Neuron (in vitro differentiated cells): ENCODE data around the gene DPP7.

Source experiments
- H2AFZ ChIP-seq: one replicate; pipeline ENCODE4 v1.6.1; 2013; ENCODE audit warnings: low read depth, mild to moderate bottlenecking, inconsistent platforms, low read length, moderate library complexity
- H3K27me3 ChIP-seq: one replicate; pipeline ENCODE4 v1.6.1; 2013; ENCODE audit warnings: low read length; ENCODE audit not compliant: insufficient read depth
- H3K36me3 ChIP-seq: one replicate; pipeline ENCODE4 v1.6.1; 2013; ENCODE audit warnings: low read length; ENCODE audit not compliant: insufficient read depth
- H3K4me1 ChIP-seq: one replicate; pipeline ENCODE4 v1.6.1; 2013; ENCODE audit warnings: low read length; ENCODE audit not compliant: insufficient read depth
- H3K4me3 ChIP-seq: 2 replicates; pipeline ENCODE4 v1.5.1; 2013; ENCODE audit warnings: mild to moderate bottlenecking, low read length, moderate library complexity
- H3K9me3 ChIP-seq: one replicate; pipeline ENCODE4 v1.6.1; 2013; ENCODE audit warnings: low read length

Gene DPP7

DNA sequence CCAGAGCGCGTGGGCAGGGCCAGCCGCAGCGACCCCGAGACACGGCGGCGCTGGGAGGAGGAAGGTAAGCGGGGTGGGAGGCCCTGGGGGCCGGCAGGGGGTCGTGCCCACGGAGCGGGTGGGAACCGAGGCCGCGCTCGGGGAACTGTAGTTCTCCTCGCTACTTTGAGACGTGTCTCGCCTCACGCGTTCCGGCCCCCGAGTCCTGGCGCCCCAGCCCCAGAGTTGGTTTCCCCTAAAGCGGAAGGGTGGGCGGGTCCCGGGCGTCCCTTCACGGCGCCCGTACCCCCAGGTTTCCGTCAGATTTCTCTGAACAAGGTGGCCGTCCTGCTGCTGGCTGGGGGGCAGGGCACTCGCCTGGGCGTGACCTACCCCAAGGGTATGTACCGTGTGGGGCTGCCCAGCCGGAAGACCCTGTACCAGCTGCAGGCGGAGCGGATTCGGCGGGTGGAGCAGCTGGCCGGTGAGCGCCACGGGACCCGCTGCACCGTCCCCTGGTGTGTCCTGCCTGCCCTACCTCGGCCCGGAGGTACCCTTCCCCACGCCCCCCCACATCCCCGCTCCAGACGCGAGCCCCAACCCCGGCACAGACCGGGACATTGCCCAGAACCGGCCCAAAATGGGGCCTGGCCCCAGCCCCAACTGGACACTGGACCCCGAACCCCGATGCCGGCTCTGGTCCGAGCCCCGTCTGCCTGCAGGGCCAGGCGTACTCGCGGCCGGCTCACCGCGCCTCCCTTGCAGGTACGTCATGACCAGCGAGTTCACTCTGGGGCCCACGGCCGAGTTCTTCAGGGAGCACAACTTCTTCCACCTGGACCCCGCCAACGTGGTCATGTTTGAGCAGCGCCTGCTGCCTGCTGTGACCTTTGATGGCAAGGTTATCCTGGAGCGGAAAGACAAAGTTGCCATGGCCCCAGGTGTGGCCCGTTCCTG lies 36.5 kb downstream of the DPP7 start:
- H3K4me1 ChIP-seq = peaks cover 6% of the 10 kb centered on the region
- H3K4me3 ChIP-seq = peak overlapping the region; percentile 27
- H2AFZ ChIP-seq = no peak overlapping the region
- H3K9me3 ChIP-seq = no peaks in the 10 kb centered on the region
- H3K27me3 ChIP-seq = peaks cover 82% of the 10 kb centered on the region
- no peaks in the 10 kb centered on the region for H3K36me3 ChIP-seq

DNA sequence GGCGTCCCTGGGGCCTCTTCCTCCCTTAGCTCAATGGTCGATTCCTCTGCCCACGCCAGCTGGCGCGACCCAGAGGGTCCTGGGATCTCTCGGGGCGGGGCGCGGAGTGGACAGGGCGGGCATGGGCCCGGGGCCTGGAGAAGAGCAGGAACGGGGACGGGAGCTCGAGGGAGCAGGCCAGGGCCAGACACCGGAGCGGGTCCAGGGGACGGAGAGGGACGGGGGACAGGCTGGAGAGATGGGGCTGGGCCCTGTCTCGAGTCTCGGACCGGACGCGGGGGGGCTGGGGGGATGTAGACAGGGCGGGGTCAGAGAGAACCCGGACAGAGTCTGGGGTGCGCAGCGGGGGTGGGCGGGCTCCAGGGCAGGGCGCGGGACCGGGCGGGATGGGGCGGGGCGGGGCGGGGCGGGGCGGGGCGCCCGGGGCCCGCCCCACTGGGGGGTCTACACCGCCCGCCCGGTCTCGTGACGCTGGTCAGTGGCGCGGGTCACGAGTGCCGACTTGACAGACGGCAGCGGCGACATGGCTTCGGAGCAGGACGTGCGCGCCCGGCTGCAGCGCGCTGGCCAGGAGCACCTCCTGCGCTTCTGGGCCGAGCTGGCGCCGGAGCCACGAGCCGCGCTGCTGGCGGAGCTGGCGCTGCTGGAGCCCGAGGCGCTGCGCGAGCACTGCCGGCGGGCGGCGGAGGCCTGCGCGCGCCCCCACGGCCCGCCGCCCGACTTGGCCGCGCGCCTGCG lies 37.4 kb downstream of the DPP7 start, which contains the start of gene UAP1L1:
Gene UAP1L1, plus strand, starts transcription at position 508 of the 738 bp plus-strand sequence. Its CDS starts 16 bp downstream, at position 524.
- peaks cover 6% of the 10 kb centered on the region for H3K4me1 ChIP-seq
- peaks cover 73% of the 10 kb centered on the region for H3K27me3 ChIP-seq
- H3K9me3 ChIP-seq = no peaks in the 10 kb centered on the region
- H2AFZ ChIP-seq = no peak within 1 kb of the TSS
- H3K36me3 ChIP-seq = no peaks in the 10 kb centered on the region
- H3K4me3 ChIP-seq = peak within 1 kb of the TSS; percentile 27

DNA sequence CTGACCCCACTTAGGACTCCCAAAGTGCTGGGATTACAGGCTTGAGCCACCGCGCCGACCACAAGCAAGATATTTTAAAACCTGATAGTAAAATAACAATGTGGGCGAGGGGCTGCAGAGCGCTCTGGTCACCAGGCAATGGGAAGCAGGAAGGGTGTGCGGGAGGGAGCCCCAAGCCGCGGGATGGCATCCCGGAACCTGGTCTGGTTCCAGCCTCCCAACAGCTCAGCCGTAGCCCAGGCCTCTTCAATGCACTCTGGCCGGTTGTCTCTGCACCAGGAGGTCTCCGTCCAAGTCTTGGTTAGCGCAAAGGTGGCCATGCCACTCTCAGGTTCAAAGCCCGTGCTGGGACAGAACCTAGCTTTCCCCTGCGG lies 37.9 kb downstream of the DPP7 start:
- H2AFZ ChIP-seq = no peak overlapping the region
- H3K4me3 ChIP-seq = no peak overlapping the region
- no peaks in the 10 kb centered on the region for H3K36me3 ChIP-seq
- no peaks in the 10 kb centered on the region for H3K9me3 ChIP-seq
- H3K27me3 ChIP-seq = peaks cover 68% of the 10 kb centered on the region
- peaks cover 7% of the 10 kb centered on the region for H3K4me1 ChIP-seq

DNA sequence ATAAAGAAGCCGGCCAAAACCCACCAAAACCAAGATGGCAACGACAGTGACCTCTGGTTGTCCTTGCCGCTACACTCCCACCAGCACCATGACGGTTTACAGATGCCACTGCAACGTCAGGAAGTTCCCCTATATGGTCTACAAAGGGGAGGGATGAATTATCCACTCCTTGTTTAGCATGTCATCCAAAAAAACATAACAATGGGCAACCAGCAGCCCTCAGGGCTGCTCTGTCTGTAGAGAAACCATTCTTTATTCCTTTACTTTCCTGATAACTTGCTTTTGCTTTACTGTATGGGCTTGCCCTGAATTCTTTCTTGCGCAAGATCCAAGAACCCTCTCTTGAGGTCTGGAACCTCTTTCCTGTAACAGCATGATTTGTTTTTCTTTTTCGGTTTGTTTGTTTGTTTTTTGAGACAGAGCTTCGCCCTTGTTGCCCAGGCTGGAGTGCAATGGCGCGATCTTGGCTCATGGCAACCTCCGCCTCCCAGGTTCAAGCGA lies 39.2 kb downstream of the DPP7 start:
- H3K36me3 ChIP-seq = no peaks in the 10 kb centered on the region
- H3K4me3 ChIP-seq = no peak overlapping the region
- H3K27me3 ChIP-seq = peaks cover 59% of the 10 kb centered on the region
- no peaks in the 10 kb centered on the region for H3K9me3 ChIP-seq
- H2AFZ ChIP-seq = no peak overlapping the region
- peaks cover 17% of the 10 kb centered on the region for H3K4me1 ChIP-seq

DNA sequence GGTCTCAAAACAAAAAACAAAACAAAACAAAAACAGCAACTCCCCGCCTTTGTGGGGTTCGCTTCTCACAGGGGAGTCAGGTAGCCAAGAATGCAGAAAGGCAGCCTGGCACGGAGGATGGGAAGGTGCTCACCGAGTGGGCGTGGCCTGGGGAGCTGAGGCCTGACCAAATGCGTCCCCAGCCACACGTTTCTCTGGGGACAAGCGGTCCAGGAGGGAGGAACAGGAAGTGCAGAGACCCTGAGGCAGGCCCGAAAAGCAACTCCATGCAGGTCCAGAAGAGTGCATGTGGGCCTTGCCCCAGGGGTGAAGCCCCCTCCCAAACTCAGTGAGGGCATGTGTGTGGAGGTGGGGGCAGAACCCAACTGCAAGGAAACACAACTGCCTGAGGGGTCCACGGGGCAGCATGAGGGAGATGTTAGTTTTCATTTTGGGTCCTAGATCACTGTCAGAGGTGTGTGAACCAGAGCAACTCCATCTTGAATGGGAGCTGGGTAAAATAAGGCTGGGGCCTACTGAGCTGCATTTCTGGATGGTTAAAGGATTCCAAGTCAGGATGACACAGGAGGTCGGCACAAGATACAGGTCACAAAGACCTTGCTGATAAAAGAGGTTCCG lies 39.8 kb downstream of the DPP7 start:
- peaks cover 53% of the 10 kb centered on the region for H3K27me3 ChIP-seq
- H2AFZ ChIP-seq = no peak overlapping the region
- peaks cover 17% of the 10 kb centered on the region for H3K4me1 ChIP-seq
- no peaks in the 10 kb centered on the region for H3K36me3 ChIP-seq
- no peaks in the 10 kb centered on the region for H3K9me3 ChIP-seq
- H3K4me3 ChIP-seq = no peak overlapping the region

DNA sequence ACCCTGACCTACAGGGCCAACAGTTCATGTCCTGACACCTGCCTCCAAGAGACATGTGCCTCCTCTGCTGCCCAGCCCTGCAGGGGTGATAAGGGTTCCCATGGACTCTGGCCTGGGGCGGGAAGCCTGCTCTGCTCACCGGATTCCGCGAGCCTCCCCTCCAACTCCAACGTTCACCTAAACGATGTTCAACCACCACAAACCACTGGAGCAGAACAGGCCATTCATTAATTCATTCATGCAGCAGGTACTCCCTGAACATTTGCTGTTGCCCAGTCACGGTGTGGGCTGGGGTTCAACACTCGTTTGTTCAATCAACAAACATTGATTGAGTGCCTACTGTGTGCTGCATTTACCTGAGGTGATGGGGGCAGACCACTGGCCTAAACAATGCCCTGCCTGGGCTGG lies 40.5 kb downstream of the DPP7 start:
- H3K4me3 ChIP-seq = no peak overlapping the region
- H2AFZ ChIP-seq = no peak overlapping the region
- H3K27me3 ChIP-seq = peaks cover 46% of the 10 kb centered on the region
- no peaks in the 10 kb centered on the region for H3K9me3 ChIP-seq
- peaks cover 23% of the 10 kb centered on the region for H3K4me1 ChIP-seq
- no peaks in the 10 kb centered on the region for H3K36me3 ChIP-seq

DNA sequence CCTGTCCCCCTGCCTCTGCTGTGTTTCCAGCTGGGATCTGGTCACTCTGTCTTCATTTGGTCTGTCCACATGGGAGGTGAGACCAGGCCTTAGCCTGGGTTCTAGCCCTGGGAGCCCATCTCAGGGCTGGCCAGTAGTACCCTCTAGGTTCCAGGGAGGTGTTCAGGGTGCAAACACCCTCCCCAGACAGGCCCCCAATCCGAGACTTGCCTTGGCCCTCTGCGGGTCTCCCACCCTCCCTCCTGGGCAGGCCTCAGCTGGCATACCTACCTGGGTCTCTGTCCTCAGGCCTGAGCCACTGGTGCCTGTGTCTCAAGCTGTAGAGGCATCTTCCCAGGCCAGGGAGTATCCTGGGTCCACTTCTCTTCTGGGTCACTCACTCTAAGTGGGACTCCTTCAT lies 43.3 kb downstream of the DPP7 start:
- H3K9me3 ChIP-seq = no peaks in the 10 kb centered on the region
- no peak overlapping the region for H2AFZ ChIP-seq
- no peaks in the 10 kb centered on the region for H3K36me3 ChIP-seq
- peaks cover 21% of the 10 kb centered on the region for H3K27me3 ChIP-seq
- H3K4me1 ChIP-seq = peaks cover 22% of the 10 kb centered on the region
- peak overlapping the region; percentile 68 for H3K4me3 ChIP-seq

DNA sequence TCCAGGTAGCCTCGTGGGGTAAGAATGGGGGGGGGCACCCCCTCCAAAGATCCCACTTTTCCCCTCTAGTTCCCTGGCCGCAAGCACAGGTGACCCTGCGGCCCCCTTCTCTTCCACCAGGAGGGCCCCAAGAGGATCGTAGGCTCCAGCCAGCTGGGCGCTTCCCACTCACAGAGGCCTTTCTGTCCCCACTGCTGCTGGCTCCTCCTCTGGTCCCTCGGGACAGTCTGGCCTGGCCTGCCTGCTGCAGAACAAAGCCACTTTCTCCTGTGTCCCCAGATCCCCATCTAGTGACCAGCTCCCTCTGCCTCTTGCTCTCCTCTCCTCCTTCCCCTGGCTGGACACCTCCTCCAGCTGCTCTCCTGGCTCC lies 43.6 kb downstream of the DPP7 start:
- Histone ChIP-seq H3K9me3 (no peaks in the 10 kb centered on the region), H3K36me3 (no peaks in the 10 kb centered on the region), H3K4me1 (peaks cover 22% of the 10 kb centered on the region), H3K4me3 (peak overlapping the region; percentile 68), H2AFZ (peak overlapping the region; percentile 33), H3K27me3 (peaks cover 17% of the 10 kb centered on the region)

DNA sequence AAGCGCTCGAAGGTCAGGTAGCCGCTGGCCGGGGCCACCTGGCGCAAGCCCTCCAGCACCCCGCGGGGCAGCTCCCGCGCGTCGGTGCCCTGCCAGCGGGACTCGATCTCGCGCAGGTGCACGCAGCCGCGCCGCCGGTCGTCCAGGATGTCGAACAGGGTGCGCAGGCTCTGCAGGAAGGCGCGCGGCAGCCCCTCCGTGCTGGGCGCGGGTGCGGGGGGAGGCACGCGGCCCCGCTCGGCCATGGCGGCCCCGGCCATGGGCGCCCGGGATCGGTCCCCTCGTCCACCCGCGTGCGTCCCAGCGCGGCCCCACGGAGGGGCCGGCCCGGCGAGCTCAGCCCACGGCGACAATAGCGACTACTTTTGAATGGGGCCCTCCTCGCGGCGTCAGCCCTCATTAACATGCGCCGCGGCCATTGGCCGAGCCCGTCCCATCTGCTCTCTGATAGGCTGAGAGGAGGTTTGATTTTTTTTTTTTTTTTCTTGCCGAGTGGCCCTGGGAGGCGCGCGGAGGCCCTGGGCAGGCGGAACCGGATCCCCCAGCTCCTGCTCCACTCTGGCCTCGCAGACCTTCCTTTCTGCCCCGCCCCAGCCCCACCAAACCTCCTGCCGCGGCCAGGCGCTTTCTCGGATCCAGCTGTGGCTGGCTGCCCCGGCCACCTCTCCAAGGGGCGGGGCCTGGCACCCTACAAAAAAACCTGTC lies 44.2 kb downstream of the DPP7 start, which contains the start of gene SAPCD2:
Gene SAPCD2, minus strand, starts transcription at position 357 of the 705 bp plus-strand sequence. Its CDS starts 97 bp downstream, at position 260.
- Histone ChIP-seq H3K9me3 (no peaks in the 10 kb centered on the region), H2AFZ (peak within 1 kb of the TSS; percentile 33), H3K4me3 (peak within 1 kb of the TSS; percentile 68), H3K36me3 (peaks cover 2% of the 10 kb centered on the region), H3K27me3 (peaks cover 17% of the 10 kb centered on the region), H3K4me1 (peaks cover 22% of the 10 kb centered on the region)

DNA sequence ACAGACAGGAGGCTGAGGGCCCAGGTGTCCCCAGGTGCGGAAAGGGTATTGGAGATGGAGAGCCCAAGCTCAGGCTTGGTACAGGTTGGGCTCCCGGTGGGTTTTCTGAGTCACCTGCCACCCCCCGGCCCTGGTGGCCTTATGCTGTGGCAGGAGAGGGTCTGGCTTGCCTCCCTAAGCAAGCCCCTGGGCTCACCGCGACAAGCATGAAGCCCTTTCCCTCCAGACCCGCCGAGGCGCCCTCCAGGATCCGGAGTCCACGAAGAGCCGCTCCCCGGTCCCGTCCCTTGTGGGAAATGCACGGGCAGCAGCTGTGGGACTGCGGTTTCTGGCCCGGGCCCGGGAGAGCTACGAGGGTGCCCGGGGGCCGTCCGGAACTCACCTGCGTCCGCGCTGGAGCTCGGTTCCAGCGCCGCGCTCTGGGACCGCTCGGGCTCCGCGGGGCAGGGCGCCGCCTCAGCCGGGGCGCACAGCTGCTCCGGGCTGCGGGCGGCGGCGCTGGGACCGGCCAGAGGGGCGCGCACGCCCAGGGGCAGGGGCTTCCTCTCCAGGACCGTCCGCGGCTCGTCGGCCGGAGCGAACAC lies 44.9 kb downstream of the DPP7 start:
- Histone ChIP-seq H3K4me1 (peaks cover 22% of the 10 kb centered on the region), H3K9me3 (no peaks in the 10 kb centered on the region), H3K36me3 (peaks cover 2% of the 10 kb centered on the region), H2AFZ (peak overlapping the region; percentile 33), H3K4me3 (peak overlapping the region; percentile 68), H3K27me3 (peaks cover 10% of the 10 kb centered on the region)

DNA sequence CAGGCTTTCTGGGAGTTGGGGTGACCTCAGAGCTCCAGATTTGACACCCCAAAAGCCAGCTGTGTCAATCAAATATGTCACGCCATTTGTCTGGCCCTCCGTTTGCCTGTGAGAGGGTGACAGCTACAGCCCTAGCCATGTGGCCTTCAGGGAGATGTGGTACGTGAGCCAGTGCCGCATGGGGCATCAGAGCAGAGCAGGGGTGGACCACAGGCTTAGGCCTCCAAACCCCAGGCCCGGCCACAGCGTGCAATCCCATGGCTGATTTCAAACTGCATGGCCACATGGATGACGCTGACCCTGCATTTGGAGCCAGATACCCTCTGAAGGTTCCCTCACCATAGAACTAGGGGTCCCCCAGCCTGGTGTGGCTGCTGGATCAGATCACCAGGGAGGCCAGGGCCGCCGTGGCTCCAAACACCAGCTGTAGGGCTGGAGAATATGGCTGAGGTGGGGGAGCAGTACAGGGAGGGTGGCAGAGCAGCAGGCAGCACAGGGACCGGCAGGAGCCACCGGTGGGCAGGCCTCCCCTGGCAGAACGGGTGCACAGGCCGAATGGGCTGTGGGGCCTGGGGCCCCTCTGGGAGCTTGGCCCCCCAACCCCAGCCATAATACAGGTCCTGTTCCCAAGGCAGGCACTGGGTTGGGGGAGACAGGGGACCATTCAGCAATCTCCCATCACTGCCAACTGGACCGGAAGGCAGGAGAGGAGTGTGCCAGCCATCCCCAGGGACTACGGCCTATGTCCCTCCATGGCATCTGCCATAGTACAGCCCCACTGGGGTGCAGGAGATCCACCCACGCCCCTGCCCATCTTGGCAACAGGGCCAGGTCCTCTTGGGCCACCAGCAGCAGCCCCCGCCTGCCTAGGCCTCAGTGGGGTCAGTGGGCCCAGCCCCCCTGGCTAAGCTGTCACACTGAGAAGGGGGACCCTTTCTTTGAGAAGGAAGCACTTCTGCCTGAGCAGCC lies 45.7 kb downstream of the DPP7 start:
- peaks cover 22% of the 10 kb centered on the region for H3K4me1 ChIP-seq
- H3K27me3 ChIP-seq = peaks cover 4% of the 10 kb centered on the region
- no peaks in the 10 kb centered on the region for H3K9me3 ChIP-seq
- H2AFZ ChIP-seq = no peak overlapping the region
- H3K36me3 ChIP-seq = peaks cover 2% of the 10 kb centered on the region
- peak overlapping the region; percentile 68 for H3K4me3 ChIP-seq
